D341Med (cell line): ENCODE results near the gene SRBD1.

Source experiments
- DNase-seq: peaks from one replicate; pipeline ENCODE4 v3.0.0; 2012; ENCODE audit warnings: low spot score

The SRBD1 gene

DNA sequence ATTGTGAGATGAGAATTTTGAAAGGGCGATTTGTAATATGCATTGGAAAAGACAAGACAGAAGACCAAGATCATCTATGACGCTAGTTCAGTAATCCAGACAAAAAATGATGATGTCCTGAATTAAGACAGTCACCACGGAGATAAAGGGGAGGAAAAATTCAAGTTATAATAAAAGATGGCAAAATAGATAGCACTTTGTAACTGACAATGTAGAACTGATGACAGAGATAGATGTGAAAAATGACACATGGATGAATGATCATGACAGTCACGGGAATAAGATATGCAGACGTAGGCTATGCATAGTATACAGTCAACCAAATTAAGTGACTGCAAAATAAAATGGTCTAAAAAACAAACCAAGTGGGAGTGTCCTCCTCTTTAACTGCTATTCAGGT, 59.2 kb downstream of the SRBD1 start:
- no peak for DNase-seq

DNA sequence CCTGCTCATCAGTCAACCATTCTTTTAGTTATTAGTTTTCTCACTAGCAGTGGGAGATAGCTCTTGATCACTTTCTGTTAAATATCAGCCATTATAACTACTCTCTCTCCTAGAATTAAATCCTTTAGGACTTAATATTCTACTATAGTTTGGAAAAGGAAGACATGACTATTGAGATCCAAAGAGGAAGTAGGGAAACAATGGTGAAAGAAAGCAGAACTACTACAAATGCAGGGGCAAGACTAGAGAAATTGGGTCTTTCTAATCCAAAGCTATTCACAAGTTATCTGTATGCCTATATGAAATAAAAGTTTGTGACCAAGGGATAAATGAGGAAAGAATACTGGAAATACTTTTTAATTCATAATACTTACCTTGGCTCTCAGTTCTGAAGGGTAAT, 65.1 kb downstream of the SRBD1 start:
- no peak for DNase-seq

DNA sequence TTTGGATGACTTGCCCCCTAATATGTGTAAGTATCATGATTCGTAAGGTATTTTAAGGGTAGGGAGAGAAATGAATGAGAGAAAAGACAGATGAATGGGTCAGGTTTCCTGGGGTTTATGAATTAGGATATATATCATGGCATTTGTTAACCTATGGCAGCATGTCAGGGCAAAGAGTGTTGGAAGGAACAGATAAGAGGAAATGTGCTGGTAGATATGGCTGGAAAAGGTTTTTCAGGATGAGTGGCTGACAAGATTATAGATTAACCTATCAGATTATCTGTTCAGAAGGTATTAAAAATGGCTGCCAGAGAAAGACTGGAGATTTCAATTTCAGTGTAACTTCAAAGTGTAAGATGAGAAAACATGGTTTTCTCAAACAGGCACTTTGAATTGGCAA, 67.8 kb downstream of the SRBD1 start:
- DNase-seq, result no peak

DNA sequence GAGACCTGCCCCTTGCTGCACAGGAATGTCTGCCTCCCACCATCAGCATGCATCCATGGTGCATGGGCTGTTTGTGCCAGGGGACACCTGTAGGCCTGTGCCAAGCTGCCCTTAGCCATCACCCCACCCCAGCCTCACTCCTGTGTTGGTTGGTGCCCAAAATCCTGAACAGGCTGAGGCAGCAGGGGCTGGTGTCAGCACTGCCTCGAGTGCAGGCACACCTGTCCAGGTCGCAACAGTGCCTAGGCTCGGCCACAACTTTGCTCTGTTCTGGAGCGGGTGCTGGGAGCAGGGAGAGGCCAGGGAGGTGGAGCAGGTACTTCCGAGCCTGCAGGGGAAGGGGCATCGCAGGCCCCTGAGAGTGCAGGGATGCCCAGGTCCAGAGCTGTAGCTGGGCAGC, 69.1 kb downstream of the SRBD1 start:
- DNase-seq, result no peak

DNA sequence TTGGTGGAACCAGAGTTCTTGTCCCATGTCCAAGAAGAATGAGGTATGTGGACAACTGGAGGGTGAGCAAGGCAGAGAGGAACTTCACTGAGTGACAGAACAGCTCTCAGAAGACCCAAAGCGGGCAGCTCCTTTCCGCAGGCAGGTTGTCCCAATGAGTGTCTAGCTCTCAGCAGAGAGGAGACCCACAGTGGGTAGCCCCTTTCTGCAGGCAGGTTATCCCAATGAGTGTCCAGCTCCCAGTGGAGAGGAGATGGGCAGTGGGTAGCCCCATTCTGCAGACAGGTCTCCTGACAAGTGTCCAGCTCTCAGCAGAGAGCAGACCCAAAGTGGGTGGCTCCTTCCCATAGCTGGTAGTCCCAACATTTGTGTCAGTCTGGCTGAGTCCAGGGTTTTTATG, 69.6 kb downstream of the SRBD1 start:
- DNase-seq, result no peak

DNA sequence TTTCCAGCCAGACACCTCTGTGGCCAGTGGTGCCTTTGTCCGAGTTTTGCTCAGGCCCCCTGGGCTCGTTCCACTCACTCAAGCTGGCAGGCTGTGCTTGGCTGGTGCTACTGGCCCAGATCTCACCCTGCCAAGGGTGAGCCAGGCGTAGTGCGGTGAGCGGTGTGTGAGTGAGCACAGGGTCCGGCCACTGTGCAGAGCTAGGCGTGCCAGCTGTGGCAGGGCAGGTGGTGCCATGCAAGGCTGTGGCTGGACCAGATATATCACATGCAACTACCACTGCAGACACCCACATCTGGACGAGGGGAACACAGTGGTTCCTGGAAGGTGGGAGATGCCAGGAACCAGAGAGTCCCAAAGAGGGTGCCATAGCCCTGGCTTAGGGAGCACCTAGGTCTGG, 70.1 kb downstream of the SRBD1 start:
- DNase-seq, result no peak

DNA sequence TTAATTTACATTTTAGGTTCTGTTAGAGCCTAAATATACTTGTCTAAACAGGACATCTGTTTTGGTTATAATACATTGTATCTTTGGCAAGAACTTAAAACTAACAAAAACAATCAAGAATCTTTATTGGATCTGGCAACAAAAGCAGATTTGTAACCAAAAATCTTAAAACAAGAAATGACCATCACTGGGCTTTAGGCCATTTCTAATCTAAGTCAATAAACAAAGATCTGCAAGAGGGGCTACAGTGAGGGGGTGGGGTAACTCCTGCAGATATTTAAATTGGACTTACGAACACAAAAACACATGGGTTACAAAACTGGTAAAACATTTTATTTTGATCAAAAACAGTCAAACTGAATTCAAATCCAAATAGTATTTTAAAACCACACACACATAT, 77.3 kb downstream of the SRBD1 start:
- no peak for DNase-seq

DNA sequence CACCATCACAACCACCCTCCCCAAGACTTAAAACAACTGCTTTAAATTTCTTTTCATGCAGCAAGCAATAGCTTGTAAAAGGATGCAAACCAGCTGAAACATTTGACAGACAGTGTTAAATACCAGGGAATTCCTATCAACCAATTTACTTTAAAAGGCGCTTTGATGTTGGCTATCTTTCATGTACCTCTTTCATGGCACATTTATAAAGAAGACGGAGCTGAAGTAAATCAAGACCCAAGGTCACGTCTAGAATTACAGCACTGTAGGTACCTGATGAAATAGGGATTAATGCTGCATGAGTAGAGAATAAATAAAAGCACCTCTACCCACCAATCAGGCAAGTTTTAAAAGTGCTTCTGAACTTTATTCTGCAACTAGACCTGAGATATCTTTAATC, 78.9 kb downstream of the SRBD1 start:
- no peak for DNase-seq

DNA sequence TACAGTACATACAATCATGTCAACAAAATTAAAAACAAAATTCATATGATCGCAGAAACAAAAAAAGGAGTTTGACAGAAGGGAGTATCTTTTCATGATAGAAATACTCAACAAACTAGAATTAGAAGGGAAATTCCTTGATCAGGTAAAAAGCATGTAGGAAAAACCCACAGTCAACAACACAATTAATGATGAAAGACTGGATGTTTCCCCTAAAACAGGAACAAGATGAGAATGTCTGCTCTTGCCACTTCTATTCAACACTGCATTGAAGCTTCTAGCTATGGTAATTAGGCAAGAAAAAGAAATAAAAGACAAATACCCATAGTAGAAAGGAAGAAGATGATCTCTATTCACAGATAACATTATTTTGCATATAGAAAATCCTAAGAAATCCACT, 87.1 kb downstream of the SRBD1 start:
- no peak for DNase-seq

DNA sequence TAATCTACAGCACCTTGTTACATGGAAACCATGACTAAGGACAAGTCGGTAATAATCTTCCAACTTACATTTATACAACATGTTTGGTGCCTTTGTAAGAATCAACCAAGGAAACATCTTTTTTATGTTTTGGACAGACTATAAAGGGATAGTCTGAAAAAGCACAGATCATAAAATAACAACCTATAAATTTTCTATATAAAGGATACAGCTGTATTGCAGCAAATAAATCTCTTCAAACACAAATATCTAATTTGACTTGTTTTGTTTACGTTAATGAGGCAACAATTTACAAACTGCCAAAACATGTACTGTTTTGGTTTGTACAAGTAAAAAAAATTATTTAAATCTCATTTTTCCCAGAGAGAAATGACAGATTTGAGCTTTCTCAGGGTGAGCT, 92.5 kb downstream of the SRBD1 start:
- DNase-seq, result no peak

DNA sequence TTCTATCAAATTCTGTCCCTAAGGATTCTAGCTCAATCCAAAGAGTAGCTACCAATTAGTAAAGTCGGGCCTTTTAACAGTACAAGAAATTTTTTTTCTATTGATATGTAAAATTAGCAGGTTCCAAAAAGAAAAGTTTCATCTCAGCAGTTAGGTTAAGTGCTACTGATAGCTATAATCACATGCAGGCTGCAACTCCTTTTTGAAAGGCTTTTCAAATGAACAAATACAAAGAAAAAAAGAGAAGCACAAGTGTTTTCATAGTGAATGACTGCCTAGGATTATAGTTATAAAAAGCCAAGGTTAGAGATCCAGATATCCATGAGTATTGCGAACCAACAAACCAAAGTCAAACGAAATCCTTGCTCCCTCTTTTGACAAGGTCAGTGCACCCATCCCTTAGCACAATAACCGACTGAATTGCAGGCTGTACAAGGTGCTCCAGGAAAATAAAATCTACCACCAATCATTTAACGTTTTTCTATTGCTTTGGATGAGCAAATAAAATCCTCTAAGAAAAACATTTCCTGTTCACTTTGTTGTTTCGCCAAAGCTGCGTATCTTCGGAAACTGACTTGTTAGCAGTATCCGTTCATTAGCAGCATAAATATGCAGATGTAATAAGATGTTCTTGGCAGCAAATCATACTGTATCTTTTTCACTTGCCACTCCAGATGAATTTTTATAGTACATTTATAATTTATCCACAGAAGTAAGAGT, 100.2 kb downstream of the SRBD1 start:
- no peak for DNase-seq

DNA sequence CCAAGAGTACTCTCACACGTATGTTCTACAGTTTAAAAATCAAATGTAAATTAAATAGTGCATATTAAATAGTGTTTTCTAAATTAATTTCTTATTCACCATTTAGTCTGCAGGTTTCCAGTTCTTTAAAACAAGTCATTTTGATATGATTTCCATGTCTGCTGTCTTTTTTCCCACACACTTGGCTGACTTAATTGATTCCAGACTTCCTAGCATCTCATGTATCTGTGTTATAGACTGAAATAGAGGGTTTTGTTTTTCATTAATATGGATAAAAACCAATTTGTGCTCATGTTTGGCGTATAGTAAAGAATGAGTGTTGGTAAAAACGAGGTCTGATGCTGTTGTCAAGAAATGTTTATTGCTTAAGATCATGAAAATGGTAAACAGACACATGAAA, 104.3 kb downstream of the SRBD1 start:
- no peak for DNase-seq

DNA sequence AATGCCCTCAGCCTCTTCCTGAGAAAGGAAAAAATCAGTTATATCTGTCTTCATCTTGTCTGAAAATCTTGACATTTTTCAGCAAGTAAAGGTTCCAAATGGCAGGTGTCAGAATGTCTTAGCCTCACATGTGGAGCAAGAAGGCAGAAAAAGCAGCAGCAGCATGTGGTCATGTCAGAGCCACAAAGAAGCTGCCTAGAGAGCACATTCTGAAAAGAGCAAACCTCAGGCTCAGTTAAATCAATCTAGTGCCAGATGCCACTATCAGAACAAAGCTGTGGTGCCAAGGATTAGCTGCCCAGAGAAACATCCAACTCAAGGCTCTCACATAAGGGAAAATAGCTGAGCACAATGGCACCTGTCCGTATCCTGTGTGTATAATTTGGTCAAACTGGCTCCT, 105.9 kb downstream of the SRBD1 start:
- peak; percentile 24 for DNase-seq

DNA sequence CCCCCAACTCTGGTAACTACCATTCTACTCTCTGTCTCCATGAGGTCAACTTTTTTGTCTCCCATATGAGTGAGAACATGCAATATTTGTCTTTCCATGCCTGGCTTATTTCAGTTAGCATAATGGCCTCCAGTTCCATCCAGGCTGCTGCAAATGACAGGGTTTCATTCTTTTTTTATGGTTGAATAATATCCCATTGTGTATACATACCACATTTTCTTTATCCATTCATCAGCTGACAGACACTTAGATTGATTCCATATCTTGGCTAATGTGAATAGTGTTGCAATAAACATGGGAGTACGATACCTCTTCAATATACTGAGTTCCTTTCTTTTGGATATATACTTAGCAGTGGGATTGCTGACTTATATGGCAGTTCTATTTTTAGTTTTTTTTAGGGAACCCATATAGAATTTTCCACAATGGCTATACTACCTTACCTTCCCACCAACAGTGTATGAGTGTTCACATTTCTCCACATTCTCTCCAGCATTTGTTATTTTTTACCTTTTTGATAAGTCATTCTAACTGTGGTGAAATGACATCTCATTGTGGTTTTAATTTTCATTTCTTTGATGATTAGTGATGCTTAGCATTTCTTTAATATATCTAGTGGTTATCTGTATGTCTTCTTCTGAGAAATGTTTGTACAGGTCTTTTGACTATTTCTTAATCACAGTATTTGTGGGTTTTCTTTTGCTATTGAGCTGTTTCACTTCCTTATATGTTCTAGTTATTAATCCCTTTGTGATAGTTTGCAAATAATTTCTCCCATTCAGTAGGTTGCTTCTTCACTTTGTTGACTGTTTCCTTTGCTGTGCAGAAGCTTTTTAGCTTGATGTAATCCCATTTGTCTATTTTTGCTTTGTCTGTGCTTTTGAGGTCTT, 112.2 kb downstream of the SRBD1 start:
- no peak for DNase-seq

DNA sequence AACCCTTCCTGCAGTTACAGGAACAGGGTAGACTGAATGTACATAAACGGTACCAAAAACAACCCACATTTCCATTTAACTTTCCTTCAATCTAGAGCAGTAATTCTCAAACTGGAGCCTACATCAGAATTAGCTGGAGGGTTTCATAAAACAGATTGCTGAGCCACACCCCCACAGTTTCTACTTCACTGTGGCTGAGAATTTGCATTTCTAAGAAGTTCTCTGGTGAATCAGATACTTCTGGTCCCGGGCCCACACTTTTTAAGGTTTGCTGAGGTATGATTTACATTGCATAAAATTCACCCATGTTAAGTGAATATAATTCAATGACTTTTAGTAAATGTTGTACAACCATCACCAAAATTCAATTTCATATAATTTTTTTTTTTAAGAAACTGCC, 113.7 kb downstream of the SRBD1 start:
- no peak for DNase-seq

DNA sequence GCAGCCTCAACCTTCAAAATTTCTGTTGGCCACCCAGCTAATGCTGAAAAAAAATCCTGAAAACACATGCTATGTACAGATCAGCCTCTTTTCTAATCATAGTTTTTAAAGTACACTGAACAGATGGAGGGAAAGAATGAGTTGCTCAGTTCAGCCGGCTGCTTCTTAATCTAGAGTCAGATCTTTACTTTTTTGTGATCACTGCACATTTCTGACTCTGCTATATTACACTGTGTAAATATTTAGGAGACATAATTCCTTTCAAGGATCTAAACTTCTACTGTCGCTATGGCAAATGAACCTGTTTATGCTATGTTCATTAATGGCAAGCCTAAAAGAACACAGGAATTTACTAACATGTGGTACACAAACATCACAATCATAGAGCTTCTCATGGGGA, 114.2 kb downstream of the SRBD1 start:
- DNase-seq, result no peak

DNA sequence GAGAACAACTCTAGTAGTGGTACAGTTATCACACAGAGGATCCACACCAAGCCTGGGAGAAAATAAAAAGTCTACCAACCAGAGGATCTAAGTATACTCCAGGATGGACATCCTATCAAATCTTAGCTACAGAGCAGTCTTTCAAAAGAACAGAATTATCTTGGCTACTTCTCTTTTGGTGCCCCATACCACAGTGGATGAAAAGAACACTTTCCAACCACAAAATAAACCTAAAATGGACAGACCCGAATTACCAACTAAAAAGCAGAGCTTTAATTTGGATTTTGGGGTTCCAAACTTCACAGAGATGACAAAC, 116.1 kb downstream of the SRBD1 start:
- no peak for DNase-seq

DNA sequence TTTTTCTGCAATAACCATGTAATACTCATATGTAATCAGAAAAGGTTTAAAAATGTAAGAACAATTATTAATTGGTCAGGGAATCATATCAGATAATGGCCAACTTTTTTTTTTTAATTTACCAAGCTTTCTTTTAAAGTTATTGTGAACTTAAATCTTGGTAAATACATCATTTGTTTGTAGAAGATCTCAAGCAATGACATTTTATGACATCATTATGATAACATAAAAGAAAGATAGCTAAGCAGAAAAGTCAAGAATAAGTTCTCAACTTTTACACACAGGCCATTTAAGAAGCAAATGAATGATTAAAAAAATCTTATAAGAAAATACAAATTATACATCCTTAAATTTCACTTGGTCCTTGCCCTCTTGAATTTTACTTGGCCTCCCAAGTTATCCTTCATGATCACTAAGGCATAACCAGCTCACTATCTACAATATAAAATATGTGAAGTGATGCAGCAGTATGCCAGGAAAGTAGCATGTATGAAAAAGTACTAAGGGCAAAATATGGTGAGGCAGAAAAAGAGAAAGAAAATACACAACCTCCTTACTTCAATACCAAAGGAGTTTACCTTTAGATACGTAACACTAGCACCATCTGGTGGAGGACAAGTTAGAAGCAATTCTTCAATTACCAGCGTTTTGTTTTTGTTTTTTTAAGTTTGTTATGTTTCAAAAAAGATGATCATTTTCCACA, 116.6 kb downstream of the SRBD1 start:
- peak; percentile 31 for DNase-seq

DNA sequence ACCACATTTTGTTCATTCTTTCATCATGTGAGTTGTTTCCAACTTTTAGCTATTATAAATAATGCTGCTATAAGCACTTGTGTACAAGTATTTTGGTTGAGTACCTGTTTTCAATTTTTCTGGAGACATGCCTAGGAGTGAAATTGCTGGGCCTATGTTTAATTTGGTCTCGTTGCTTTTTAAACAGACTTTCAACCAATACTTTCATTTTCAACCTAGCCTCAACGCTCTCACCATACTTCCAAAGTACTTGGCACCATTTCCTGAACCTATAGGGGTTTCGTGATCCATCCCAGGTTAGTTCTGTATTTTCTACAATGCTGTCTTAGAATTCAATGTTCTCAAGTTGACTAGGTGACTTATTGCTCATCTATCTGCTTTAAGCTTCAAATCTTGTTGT, 126.1 kb downstream of the SRBD1 start:
- no peak for DNase-seq

DNA sequence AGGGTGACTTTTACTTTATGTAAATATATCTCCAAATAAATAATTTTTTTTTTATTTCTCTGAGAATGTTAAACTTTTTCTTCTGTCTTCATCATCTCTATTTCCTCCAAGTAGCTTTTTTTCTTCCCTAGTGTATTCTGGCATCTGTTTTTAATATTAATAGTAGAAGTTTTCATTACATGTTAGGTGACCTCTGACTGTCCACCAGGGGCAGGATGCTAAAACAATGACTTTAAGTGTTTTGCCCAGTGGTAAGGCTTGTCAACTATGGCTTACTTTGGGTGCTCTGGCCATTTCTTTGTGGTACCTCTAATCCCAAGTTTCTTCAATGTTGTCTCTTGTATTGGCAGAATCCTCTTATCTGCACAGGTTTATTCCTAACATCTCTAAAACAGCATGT, 127.1 kb downstream of the SRBD1 start:
- no peak for DNase-seq

DNA sequence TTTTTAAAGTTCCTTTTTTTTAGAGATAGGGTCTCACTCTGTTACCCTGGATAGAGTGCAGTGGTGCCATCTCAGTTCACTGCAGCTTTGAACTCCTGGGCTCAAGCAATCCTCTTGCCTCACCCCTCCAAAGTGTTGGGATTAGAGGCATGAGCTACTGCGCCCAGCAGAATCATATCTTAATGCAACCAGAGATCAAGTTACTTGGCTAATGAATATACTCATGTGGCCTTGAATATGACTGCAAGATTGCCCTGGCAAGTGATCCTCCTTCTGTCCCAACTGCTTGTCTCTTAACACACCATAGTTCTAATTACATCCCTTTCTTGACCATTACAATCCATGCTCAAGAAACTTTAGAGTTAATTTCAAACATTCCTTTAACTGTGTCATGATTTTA, 133.5 kb downstream of the SRBD1 start:
- DNase-seq, result no peak

DNA sequence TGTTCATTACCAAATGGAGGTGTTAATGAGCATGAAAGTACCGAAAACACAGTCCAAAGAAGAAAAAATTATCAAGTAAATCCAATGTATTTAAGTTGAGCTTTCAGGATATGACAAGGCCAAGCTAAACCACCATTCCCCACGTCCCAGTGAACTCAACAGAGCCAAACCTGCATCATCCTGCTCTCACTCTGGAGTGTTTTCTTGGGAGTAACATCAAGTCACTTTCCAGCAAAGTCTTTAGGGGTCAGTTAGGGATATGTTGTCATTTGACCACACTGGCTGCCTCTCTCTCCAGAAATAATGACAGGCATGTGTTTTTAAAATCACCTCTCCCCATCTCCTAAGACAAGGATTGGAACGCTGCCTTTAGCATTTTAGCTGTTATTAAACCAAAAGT, 140.5 kb downstream of the SRBD1 start:
- no peak for DNase-seq
